ENCODE measurements around the gene SLC1A7.

- TF ChIP-seq, protein P1, sequence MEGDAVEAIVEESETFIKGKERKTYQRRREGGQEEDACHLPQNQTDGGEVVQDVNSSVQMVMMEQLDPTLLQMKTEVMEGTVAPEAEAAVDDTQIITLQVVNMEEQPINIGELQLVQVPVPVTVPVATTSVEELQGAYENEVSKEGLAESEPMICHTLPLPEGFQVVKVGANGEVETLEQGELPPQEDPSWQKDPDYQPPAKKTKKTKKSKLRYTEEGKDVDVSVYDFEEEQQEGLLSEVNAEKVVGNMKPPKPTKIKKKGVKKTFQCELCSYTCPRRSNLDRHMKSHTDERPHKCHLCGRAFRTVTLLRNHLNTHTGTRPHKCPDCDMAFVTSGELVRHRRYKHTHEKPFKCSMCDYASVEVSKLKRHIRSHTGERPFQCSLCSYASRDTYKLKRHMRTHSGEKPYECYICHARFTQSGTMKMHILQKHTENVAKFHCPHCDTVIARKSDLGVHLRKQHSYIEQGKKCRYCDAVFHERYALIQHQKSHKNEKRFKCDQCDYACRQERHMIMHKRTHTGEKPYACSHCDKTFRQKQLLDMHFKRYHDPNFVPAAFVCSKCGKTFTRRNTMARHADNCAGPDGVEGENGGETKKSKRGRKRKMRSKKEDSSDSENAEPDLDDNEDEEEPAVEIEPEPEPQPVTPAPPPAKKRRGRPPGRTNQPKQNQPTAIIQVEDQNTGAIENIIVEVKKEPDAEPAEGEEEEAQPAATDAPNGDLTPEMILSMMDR (IDR thresholded peaks at IDR 0.05): peak in 1 of 6 experiments; percentile 4
- TF ChIP-seq POLR2A (IDR thresholded peaks at IDR 0.05): no peak
Observed at GRCh38 chr1:53190210-53190611, 47.8 kb upstream of the SLC1A7 start.

Measured in Peyer's patch (tissue), 4 donors.